Myocyte (in vitro differentiated cells): ENCODE results near the gene BCKDHB. TPM values are rescaled to one million over a fixed set of nuclear protein-coding genes. Genes with fewer than 3 reads are reported as not detected.
"Not testable (repeated sequence)": the region's sequence is repeated elsewhere in the genome, so short reads cannot be mapped to it uniquely, and the experiment has no call there.

Source experiments
- DNase-seq: peaks from one replicate; pipeline ENCODE4 v3.0.0-alpha.2; 2012; ENCODE audit warnings: low read depth
- polyA plus RNA-seq: library from polyadenylated mRNA; unstranded; fragments of >200 nt; gene quantifications from one replicate; pipeline ENCODE4 v1.2.1, GENCODE V29; 2012; ENCODE audit warnings: missing spikeins
- total RNA-seq: library from RNA; depleted of rRNA; stranded (reverse); fragments of >200 nt; gene quantifications from 2 replicates; pipeline ENCODE4 v1.2.3, GENCODE V29; 2014

Gene BCKDHB
- total RNA-seq: 26.0 and 26.5 TPM in 2 replicates
- 11.2 TPM for polyA plus RNA-seq

DNA sequence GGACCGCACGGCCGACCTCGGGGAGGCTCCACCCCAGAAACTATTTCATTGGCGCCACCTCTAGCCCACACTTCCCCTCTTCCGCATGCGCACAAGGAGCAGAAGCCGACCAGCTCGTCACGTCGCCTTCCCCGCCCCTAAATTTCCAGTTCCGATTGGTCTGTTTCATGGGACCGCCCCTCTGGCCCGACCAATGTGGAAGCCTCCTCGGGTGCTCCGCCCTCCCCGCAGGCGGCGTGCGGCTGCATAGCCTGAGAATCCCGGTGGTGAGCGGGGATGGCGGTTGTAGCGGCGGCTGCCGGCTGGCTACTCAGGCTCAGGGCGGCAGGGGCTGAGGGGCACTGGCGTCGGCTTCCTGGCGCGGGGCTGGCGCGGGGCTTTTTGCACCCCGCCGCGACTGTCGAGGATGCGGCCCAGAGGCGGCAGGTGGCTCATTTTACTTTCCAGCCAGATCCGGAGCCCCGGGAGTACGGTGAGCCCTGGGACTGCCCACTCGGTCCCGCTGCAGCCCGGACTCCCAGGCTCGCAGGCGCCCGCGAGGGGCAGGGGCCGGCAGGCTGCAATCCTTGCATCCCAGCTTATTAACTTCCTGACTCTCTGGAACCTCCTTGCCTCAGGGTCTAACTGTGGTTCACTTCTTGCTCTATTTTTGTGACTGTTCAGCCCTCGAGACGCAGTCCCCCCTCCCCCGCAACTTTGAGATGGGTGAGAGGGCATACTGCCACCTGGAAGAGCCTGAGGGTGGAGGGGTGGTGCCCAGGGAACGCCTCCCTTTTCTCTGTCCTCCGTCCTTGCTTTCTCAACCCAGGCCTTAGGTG, at the start of gene BCKDHB:
Gene BCKDHB, plus strand, starts transcription at position 254 of the 818 bp plus-strand sequence. Its CDS starts 23 bp downstream, at position 277.
- peak; percentile 100 for DNase-seq

DNA sequence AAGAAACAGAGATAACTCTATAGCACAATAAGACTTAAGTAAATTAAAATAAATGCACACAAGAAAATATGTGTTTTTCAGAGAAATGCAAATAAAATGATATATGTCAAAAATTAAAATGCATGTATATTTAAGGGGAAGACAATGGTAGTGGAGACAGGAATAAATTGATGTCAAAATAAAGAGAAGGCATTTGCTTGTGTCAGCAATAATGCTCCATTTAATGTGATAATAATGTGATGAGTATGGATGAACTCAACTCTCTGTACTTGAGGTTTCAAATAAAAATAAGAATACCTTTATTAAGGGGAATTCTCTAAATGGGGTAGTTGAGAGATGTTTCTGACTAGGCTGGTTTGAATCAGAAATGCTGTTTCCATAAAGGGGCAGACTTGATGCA, 45.7 kb upstream of the BCKDHB start:
- DNase-seq: no peak

DNA sequence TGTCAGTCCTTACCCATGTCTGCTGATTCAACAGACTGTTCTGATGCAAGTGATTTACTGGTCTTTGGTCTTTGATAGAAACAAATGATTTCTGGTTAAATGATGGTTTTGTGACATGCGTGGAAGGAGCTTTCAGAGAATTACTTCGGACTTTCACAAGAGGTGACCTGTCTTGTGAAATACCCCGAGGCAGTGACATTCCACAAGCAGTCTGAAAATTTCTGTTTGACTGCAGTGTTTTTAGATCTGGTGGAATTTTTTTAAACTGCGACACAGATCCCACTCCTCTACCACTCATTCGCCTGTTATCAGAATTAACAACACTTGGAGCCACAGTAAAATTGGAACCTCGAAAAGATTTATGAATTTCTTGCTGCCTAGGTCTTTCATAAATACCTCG, 38.3 kb upstream of the BCKDHB start:
- not testable (repeated sequence) for DNase-seq

- not testable (repeated sequence) for DNase-seq
These were observed 36.0 kb upstream of the BCKDHB start for GRCh38 chr6:80070431-80070830.

DNA sequence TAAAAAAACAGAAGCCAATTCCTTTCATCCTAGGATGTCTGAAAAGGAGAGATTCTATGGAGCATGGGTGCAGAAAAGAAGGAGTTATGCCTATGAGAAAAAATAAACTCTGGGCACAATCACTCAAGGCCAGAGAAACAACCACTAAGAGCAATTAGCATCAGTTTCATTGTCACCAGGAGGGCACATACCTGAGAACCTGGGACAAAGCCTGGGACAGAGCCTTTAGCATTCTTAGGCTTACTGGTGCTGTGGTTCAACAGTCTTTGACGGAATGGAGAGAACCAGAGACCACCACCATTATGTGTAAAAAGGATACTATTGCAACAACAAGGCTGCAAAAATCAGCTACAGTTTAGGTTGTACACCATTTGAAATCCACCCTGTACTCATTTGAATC, 29.4 kb upstream of the BCKDHB start:
- no peak for DNase-seq

GRCh38 chr6:80088637-80089036, 17.8 kb upstream of the BCKDHB start:
- no peak for DNase-seq

DNA sequence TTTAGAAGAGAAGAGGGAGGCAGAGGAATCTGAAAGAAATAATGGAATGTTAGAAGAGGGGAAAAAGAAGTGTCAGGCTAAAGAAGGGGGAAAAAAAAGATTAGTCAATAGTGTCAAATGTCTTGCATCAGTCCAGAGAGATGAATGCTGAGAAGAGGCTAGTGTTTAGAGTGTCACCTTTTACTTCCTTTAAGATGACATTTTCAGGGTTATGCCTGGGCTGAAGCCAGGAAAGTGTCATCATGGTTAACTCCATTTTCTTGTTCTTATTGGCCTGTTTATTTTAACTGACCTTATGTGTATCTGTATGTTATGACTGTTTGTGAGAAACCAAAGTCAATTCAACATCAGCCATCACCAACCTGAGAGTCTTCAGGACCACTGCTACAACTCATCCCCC, 15.0 kb upstream of the BCKDHB start:
- no peak for DNase-seq

- DNase-seq: peak; percentile 35
These were observed 12.5 kb upstream of the BCKDHB start for GRCh38 chr6:80094017-80094416.

DNA sequence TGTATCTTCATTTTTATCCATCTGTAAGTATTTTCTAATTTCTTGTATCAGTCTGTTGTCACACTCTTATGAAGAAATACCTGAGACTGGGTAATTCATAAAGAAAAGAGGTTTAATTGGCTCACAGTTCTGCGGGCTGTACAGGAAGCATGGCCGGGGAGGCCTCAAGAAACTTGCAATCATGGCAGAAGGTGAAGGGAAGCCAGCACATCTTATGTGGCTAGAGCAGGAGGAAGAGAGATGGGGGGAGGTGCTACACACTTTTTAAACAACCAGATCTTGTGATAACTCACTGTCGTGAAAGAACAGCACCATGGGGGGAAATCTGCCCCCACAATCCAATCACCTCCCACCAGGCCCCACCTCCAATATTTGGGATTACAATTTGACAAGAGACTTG, 10.9 kb upstream of the BCKDHB start:
- no peak for DNase-seq

- DNase-seq: no peak
These were observed 8.1 kb upstream of the BCKDHB start for GRCh38 chr6:80098392-80098791.

DNA sequence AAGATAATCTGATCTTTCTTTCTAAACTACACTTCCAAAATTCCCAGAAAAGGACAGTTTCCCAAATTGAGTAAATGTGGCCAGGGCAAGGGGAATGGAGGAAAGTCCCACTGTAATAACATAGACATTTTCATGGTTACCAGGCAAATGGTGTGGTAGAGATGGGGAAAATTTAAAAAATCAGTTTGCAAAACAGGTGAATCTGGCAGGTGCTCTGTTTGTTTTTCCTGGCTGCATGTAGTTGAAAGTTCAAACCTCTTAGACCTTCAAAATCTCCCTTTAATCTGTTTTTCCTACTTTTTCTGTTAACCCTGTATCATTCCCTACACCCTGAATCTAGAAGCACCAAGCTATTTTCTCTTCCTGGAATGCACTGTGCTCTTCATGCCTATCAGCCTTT, 2.0 kb upstream of the BCKDHB start:
- DNase-seq: no peak

DNA sequence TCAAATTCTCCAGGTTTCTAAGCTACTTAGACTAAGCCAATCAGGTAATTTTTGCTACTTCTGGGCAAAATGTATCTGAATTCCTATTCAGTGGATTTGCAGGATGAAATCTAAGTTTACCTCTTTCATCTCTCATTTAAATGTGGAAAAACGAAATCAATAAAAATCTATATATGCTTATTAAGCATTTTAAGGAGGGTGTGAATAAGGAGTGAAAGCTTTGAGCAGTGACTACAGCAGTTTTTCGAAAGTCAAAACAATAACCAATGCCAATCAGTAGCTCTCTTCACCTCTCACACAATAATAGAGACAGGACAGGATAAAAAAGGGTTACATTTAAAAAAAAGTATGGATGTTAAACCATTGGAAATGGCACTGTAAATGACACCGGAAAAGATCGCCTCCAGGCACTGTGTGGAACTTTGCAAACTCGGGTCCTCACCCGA, 476 bp upstream of the BCKDHB start:
- no peak for DNase-seq

- not testable (repeated sequence) for DNase-seq
These were observed 16.1 kb downstream of the BCKDHB start for GRCh38 chr6:80122576-80122975.

DNA sequence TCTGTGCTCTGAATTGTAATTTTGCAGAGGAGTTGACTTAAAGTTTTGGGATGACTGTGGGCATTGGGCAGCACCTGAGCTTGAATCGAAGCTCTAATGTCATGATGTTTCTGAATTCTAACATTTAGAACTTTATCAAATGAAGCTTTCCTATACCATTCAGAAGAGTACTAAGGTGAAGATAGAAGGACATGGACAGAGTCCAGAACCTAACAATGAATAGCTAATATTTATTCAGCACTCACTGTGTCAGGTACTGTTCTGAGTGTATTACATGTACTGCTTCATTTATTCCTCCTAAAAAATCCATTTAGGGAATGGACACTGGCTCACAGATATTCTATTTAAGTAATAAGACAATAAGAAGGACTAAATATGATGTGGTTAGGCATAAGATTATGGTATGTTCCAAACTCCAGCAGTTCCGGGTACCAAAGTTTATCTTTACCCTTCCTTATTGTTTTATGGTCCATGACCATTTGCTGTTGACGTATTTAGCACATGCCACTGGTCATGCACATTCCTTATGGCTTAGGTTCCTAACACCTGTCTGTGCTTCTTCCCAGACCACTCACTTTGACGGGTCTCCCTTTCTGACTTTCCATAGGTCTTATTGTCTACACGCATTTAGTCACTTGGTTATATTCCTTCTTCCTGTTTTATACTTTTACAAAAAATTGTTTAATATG, 20.3 kb downstream of the BCKDHB start:
- DNase-seq: peak; percentile 63

- DNase-seq: no peak
These were observed 23.0 kb downstream of the BCKDHB start for GRCh38 chr6:80129485-80129884.

DNA sequence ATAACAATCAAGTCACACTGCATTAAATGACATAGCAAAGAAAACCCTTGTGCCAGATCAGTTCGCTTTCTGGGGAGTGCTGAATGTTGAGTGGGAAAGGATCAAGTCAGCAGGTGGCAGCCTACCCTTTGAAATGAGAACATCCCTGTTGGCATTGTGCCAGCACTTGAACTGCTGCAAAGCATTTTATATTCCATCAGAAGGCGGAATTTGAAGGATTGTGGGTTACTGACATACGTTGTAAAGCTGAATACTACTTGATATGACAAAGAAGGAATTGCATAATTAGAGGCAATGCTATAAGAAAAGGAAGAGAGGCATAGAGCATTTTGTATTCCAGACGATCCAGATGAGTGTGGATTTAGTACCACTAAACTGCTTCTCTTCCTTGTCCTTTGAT, 26.5 kb downstream of the BCKDHB start:
- peak; percentile 77 for DNase-seq

DNA sequence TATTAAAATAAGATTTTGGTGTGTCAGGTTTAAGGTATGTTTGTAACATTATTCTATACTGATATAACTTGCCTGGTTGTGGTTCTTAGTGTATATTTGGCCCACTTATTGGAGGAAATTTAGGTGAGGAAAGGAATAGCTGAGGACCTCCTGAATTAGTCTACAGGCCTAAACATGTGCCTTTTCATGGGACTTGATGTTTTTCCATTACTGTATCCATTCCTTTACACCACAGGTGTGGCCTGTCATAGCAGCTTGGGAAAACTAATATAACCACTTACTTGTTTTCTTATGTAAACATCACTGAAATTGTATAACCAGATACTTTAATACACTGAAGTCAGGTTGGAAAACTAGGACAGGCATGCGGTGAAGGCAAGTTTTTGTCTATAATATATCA, 27.6 kb downstream of the BCKDHB start:
- DNase-seq: no peak

GRCh38 chr6:80142586-80142985, 36.1 kb downstream of the BCKDHB start:
- no peak for DNase-seq

DNA sequence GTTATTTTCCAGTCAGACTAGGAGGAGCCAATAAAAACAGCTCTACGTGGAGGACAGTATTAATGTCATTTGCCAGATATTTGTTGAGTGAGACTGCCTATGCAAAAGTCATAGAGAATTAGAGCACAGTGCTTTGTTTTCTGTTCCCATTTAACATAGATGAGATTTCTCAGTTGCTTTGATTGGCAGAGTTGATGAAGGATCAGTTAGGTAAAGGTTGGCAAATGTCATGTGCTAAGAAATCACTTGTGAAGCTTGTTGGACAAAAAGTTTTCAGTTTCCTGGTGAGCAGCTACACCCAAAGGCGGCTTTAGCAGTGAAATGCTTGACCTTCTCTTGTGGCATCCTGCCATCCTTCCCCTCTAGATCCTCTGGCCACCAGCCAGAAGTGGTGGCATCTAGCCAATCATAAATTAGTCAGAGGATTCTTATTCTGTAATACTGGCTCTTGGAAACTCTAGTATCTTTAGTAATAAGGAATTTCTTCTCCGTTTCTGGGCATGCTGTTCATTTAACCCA, 37.0 kb downstream of the BCKDHB start:
- DNase-seq: peak; percentile 95

GRCh38 chr6:80144753-80145315, 38.4 kb downstream of the BCKDHB start:
- no peak for DNase-seq

GRCh38 chr6:80145509-80145908, 39.0 kb downstream of the BCKDHB start:
- no peak for DNase-seq

DNA sequence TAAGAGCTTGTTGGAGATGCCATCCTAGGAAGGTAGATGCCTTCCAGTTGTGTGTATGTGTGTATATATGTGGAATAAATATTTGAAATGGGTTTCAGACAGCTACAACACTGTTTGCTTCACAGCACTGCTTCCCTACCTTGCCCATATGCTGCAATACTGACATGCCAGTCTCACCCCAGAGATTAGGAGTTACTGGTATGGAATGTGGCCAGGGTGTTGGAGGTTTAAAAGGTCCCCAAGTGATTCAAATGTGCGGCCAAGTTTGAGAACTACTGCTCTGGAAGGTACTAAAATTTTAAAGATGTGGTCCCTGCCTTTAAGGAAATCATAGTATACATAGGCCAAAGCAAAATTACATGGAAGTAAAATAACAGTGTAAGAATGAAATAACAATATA, 39.5 kb downstream of the BCKDHB start:
- no peak for DNase-seq
